GM23248 (cell line): ENCODE results near the gene CMTM8. TPM values are rescaled to one million over a fixed set of nuclear protein-coding genes. Genes with fewer than 3 reads are reported as not detected.

Source experiments
- DNase-seq: peaks from one replicate; pipeline ENCODE4 v3.0.0-alpha.2; 2015
- H2AFZ ChIP-seq: fragments of 200-600 bp; sonication (generic); 2 replicates; pipeline ENCODE4 v1.6.1; 2016; ENCODE audit warnings: antibody characterized with exemption
- H3F3A ChIP-seq: fragments of 200-600 bp; sonication (generic); 2 replicates; pipeline ENCODE4 v1.6.1; 2016; ENCODE audit warnings: mild to moderate bottlenecking, antibody characterized with exemption, mixed run types; ENCODE audit not compliant: insufficient read depth
- H3K27ac ChIP-seq: fragments of 200-600 bp; sonication (generic); 2 replicates; pipeline ENCODE4 v1.5.1; 2016; ENCODE audit warnings: mild to moderate bottlenecking
- H3K27me3 ChIP-seq: fragments of 200-600 bp; sonication (generic); replicated peaks from 2 replicates; pipeline ENCODE4 v1.6.1; 2016; ENCODE audit warnings: mild to moderate bottlenecking; ENCODE audit not compliant: insufficient read depth
- H3K36me3 ChIP-seq: fragments of 200-600 bp; sonication (generic); 2 replicates; pipeline ENCODE4 v1.6.1; 2016; ENCODE audit warnings: low read depth, mild to moderate bottlenecking
- H3K4me1 ChIP-seq: fragments of 200-600 bp; sonication (generic); 2 replicates; pipeline ENCODE4 v1.6.1; 2016; ENCODE audit warnings: mild to moderate bottlenecking; ENCODE audit not compliant: insufficient read depth
- H3K4me2 ChIP-seq: fragments of 200-600 bp; sonication (generic); one replicate; pipeline ENCODE4 v1.6.1; 2016; ENCODE audit warnings: mild to moderate bottlenecking; ENCODE audit not compliant: unreplicated experiment
- H3K4me3 ChIP-seq: fragments of 200-600 bp; sonication (generic); 2 replicates; pipeline ENCODE4 v1.5.1; 2016; ENCODE audit warnings: mild to moderate bottlenecking
- H3K79me2 ChIP-seq: fragments of 200-600 bp; sonication (generic); 2 replicates; pipeline ENCODE4 v1.6.1; 2016; ENCODE audit warnings: mild to moderate bottlenecking; ENCODE audit not compliant: insufficient read depth
- H3K9ac ChIP-seq: fragments of 200-600 bp; sonication (generic); 2 replicates; pipeline ENCODE4 v1.6.1; 2016; ENCODE audit warnings: mild to moderate bottlenecking
- H3K9me2 ChIP-seq: fragments of 200-600 bp; sonication (generic); 2 replicates; pipeline ENCODE4 v1.6.1; 2016; ENCODE audit warnings: mixed run types, mild to moderate bottlenecking, moderate library complexity; ENCODE audit not compliant: insufficient read depth
- H3K9me3 ChIP-seq: fragments of 200-600 bp; sonication (generic); one replicate; pipeline ENCODE4 v1.6.1; 2017; ENCODE audit warnings: low read depth
- H4K20me1 ChIP-seq: fragments of 200-600 bp; sonication (generic); 2 replicates; pipeline ENCODE4 v1.6.0; 2016; ENCODE audit not compliant: insufficient read depth
- EZH2 ChIP-seq: fragments of 200-600 bp; sonication (generic); IDR thresholded peaks from 2 replicates; pipeline ENCODE4 v1.6.1; 2018; ENCODE audit warnings: antibody characterized with exemption, mild to moderate bottlenecking; ENCODE audit not compliant: insufficient read depth, poor library complexity, severe bottlenecking
- EZH2phosphoT487 ChIP-seq: fragments of 200-600 bp; sonication (generic); IDR thresholded peaks from 2 replicates; pipeline ENCODE4 v1.6.1; 2018; ENCODE audit warnings: antibody characterized with exemption, moderate library complexity, mild to moderate bottlenecking, low read depth; ENCODE audit not compliant: insufficient read depth
- WGBS, 2 experiments: methylation state at CpG; one replicate each; pipeline ENCODE4 v1.1.6; 2015 to 2017; ENCODE audit warnings: low lambda C conversion rate in 2 of 2, low coverage in 1 of 2; ENCODE audit errors: missing lambda C conversion rate in 2 of 2; 5-methylcytosine and 5-hydroxymethylcytosine counted together
- in situ Hi-C: fragments of 300-500 bp; cut with MboI; formaldehyde crosslinking; loops from 2 replicates; pipeline ENCODE4 v1.15.0; 2020
- polyA plus RNA-seq: library from polyadenylated mRNA; unstranded; fragments of >200 nt; fragmentation: Nextera tagmentation; extraction: Ambion mirVana; gene quantifications from 2 replicates; pipeline ENCODE4 v1.2.1, GENCODE V29; 2016
- total RNA-seq: library from RNA; depleted of rRNA; stranded (reverse); fragments of >200 nt; shearing (Covaris generic); gene quantifications from 2 replicates; pipeline ENCODE4 v1.2.3, GENCODE V29; 2014

The CMTM8 gene
- total and polyA plus RNA-seq, 2 experiments from 2014 or later = not detected

DNA sequence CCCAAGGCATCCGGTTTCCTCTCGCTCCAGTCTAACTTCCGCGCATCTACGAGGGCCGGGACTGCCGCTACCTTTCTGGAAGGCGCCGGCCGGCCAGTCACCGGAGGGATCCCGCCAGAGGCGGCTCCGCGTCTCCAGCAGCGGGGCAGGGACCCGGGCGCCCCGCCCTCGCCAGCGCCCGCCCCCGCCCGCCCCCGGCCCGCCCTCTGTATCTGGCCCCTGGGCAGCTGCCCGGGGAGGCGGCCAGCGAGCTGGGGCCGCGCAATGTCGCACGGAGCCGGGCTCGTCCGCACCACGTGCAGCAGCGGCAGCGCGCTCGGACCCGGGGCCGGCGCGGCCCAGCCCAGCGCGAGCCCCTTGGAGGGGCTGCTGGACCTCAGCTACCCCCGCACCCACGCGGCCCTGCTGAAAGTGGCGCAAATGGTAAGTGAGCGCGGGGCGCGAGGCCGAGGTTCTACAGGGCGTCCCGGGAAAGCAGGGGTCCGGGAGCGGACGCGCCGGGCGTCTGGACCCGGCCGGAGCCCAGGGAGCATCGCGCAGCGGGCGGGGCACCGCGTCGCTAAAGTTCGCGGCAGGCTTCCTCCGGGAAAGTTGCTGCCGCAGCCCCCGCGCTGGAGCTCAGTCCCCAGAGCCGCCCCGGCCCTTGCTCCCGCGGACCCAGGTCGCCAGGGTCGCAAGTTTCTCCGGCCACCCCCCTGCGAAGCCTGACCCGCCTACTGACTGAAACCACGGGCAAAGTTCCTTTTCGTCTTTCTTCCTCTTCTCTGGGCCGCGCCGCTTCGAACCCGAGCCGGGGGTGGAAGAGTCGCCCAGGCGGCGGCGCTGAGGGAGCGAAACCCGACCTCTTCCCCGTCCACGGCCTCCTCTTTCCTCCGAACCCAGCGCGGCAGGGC, 153.4 kb downstream of the CMTM8 start, which contains the start of gene CMTM7:
CMTM7 (plus strand) TSS at position 211 of the 893 bp plus-strand sequence; CDS start at position 265, 54 bp downstream.
- WGBS, 2 experiments = 1% methylated on average over 77 to 91 of the region's 107 CpGs
- peak; percentile 69 for DNase-seq
- peak within 1 kb of the TSS; percentile 95 for H2AFZ ChIP-seq
- H3K4me3 ChIP-seq = peak within 1 kb of the TSS; percentile 79
- peaks cover 7% of the 10 kb centered on the region; the same call in 1 of the 2 replicates for H3F3A ChIP-seq
- H3K9ac ChIP-seq = peak within 1 kb of the TSS; percentile 80
- H3K9me2 ChIP-seq = no peaks in the 10 kb centered on the region
- peak within 1 kb of the TSS; percentile 57 for H3K27ac ChIP-seq
- no peaks in the 10 kb centered on the region for H3K9me3 ChIP-seq
- peaks cover 12% of the 10 kb centered on the region for H3K79me2 ChIP-seq
- no peaks in the 10 kb centered on the region for H4K20me1 ChIP-seq
- no peaks in the 10 kb centered on the region for H3K36me3 ChIP-seq
- H3K4me1 ChIP-seq = 0 out of 2 replicates have a peak, but pooled peaks cover 4% of the 10 kb centered on the region
- TF ChIP-seq EZH2 (no peak), EZH2phosphoT487 (no peak)
- in situ Hi-C loops = loop anchor here (25.0 kb wide), 1 partner anchor 270 kb away; no protein-coding TSS in a partner anchor
- no peaks in the 10 kb centered on the region for H3K27me3 ChIP-seq
- peak within 1 kb of the TSS; percentile 94 for H3K4me2 ChIP-seq

- 28 to 34% methylated on average over 15 to 18 of the region's 18 CpGs for WGBS, 2 experiments
- Histone ChIP-seq H3K9me3 (no peaks in the 10 kb centered on the region), H3K4me2 (peak overlapping the region; percentile 94), H3F3A (peaks cover 7% of the 10 kb centered on the region; the same call in 1 of the 2 replicates), H2AFZ (peak overlapping the region; percentile 95), H3K79me2 (peaks cover 12% of the 10 kb centered on the region), H3K27ac (peak overlapping the region; percentile 57), H3K27me3 (no peaks in the 10 kb centered on the region), H3K4me3 (peak overlapping the region; percentile 79), H3K4me1 (0 out of 2 replicates have a peak, but pooled peaks cover 4% of the 10 kb centered on the region), H3K9ac (peak overlapping the region; percentile 80), H3K9me2 (no peaks in the 10 kb centered on the region), H3K36me3 (no peaks in the 10 kb centered on the region), H4K20me1 (no peaks in the 10 kb centered on the region)
- peak; percentile 90 for DNase-seq
- in situ Hi-C loops = loop anchor here (25.0 kb wide), 1 partner anchor 270 kb away; no protein-coding TSS in a partner anchor
- TF ChIP-seq EZH2phosphoT487 (no peak), EZH2 (no peak)
These were observed 154.2 kb downstream of the CMTM8 start for GRCh38 chr3:32392536-32393302.

- WGBS, 2 experiments = 12 to 18% methylated on average over 2 of the region's 2 CpGs
- H3K9me2 ChIP-seq = no peaks in the 10 kb centered on the region
- 0 out of 2 replicates have a peak, but pooled peaks cover 7% of the 10 kb centered on the region for H3F3A ChIP-seq
- H4K20me1 ChIP-seq = no peaks in the 10 kb centered on the region
- no peak overlapping the region for H3K27ac ChIP-seq
- TF ChIP-seq EZH2phosphoT487 (no peak), EZH2 (no peak)
- no peak overlapping the region for H3K9ac ChIP-seq
- no peak overlapping the region for H3K4me3 ChIP-seq
- in situ Hi-C loops = loop anchor here (25.0 kb wide), 1 partner anchor 267 kb away; no protein-coding TSS in a partner anchor
- H3K4me1 ChIP-seq = 0 out of 2 replicates have a peak, but pooled peaks cover 4% of the 10 kb centered on the region
- peak; percentile 7 for DNase-seq
- H3K4me2 ChIP-seq = no peak overlapping the region
- H3K27me3 ChIP-seq = no peaks in the 10 kb centered on the region
- peaks cover 19% of the 10 kb centered on the region for H3K79me2 ChIP-seq
- H2AFZ ChIP-seq = no peak overlapping the region
- H3K9me3 ChIP-seq = no peaks in the 10 kb centered on the region
- no peaks in the 10 kb centered on the region for H3K36me3 ChIP-seq
These were observed 157.0 kb downstream of the CMTM8 start for GRCh38 chr3:32395496-32395895.

- no peak overlapping the region for H2AFZ ChIP-seq
- 48% methylated on average over 2 of the region's 2 CpGs for WGBS, 2 experiments
- in situ Hi-C loops = loop anchor here (25.0 kb wide), 1 partner anchor 264 kb away; no protein-coding TSS in a partner anchor
- no peak overlapping the region for H3K4me3 ChIP-seq
- no peaks in the 10 kb centered on the region for H3K36me3 ChIP-seq
- H3K9me3 ChIP-seq = no peaks in the 10 kb centered on the region
- TF ChIP-seq EZH2phosphoT487 (no peak), EZH2 (no peak)
- H4K20me1 ChIP-seq = no peaks in the 10 kb centered on the region
- no peak overlapping the region for H3K27ac ChIP-seq
- no peaks in the 10 kb centered on the region for H3K27me3 ChIP-seq
- H3K79me2 ChIP-seq = peaks cover 26% of the 10 kb centered on the region
- no peak for DNase-seq
- H3K9me2 ChIP-seq = no peaks in the 10 kb centered on the region
- H3K9ac ChIP-seq = no peak overlapping the region
- H3K4me1 ChIP-seq = peaks cover 6% of the 10 kb centered on the region
- peaks cover 13% of the 10 kb centered on the region; the same call in 1 of the 2 replicates for H3F3A ChIP-seq
- H3K4me2 ChIP-seq = no peak overlapping the region
These were observed 159.5 kb downstream of the CMTM8 start for GRCh38 chr3:32397941-32398340.
